ENCODE measurements around the gene SLC6A3. TPM values are rescaled to one million over a fixed set of nuclear protein-coding genes. Genes with fewer than 3 reads are reported as not detected.

Gene SLC6A3
- total and polyA plus RNA-seq, 2 donors (not counting 1 experiment from before 2014, with no cell fraction given), result 0.01 to 0.15 TPM

DNA sequence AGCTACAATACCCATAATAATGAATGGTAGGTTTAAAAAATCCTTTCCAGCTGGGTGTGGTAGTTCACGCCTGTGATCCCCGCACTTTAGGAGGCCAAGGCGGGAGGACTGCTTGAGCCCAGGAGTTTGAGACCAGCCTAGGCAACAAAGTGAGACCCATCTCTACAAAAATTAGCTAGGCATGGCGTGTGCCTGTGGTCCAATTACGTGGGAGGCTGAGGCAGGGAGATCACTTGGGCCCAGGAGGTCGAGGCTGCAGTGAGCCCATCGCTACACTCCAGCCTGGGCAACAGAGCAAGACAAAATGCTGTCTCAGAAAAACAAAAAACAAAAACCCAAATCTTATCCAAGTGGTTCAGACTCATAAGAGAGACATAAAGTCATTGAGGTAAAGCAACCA is 33.8 kb upstream of the SLC6A3 start:
- ChIA-PET POLR2A (interaction anchor here (0.9 to 1.2 kb wide), 2 partner anchors 54 to 58 kb away, joined by 3 read pairs; no protein-coding TSS in a partner anchor), CTCF (interaction anchor here (0.8 to 9.1 kb wide), 15 partner anchors 9 to 174 kb away, joined by 3 to 81 read pairs (median 4); no protein-coding TSS in a partner anchor)
- no peak overlapping the region for H2AFZ ChIP-seq (ENCODE audit: insufficient read depth, low read depth, low read length, poor library complexity, severe bottlenecking)
- WGBS (ENCODE audit: insufficient coverage), result 90% methylated on average over 3 of the region's 7 CpGs
- Mint-ChIP-seq H3K27ac (peak overlapping the region; percentile 94), H3K4me3 (no peak overlapping the region), H3K4me1 (peaks cover 47% of the 10 kb centered on the region), H3K27me3 (no peaks in the 10 kb centered on the region), H3K9me3 (ENCODE audit: insufficient read depth) (no peaks in the 10 kb centered on the region)
- intact Hi-C loops (cut with micrococcal nuclease), result loop anchor here (1.0 kb wide), 5 partner anchors 24 to 162 kb away; no protein-coding TSS in a partner anchor
- DNase-seq (peak; percentile 11), ATAC-seq (ENCODE audit: low read depth) (no peak)
- no peaks in the 10 kb centered on the region for H3K27me3 ChIP-seq (replicated peaks in 1 of 4; ENCODE audit: control extremely low read depth in 1 of 4, control insufficient read depth in 3 of 4, insufficient read depth in 4 of 4, low read length in 3 of 4)
- peak overlapping the region in 1 of 2 donors; percentile 84 for H3K27ac ChIP-seq (ENCODE audit: low read length in 2 of 2)
- H4K20me1 ChIP-seq (ENCODE audit: control insufficient read depth, insufficient read depth, low read length, poor library complexity, severe bottlenecking), result no peaks in the 10 kb centered on the region
- no peaks in the 10 kb centered on the region for H3K9me3 ChIP-seq (ENCODE audit: control extremely low read depth in 1 of 3, control insufficient read depth in 2 of 3, insufficient read depth in 1 of 3, low read length in 2 of 3)
- H3K4me3 ChIP-seq (ENCODE audit: control extremely low read depth in 1 of 5, extremely low read depth in 1 of 5, insufficient read depth in 1 of 5, low read depth in 2 of 5, low read length in 4 of 5), result no peak overlapping the region
- TF ChIP-seq, protein P1, sequence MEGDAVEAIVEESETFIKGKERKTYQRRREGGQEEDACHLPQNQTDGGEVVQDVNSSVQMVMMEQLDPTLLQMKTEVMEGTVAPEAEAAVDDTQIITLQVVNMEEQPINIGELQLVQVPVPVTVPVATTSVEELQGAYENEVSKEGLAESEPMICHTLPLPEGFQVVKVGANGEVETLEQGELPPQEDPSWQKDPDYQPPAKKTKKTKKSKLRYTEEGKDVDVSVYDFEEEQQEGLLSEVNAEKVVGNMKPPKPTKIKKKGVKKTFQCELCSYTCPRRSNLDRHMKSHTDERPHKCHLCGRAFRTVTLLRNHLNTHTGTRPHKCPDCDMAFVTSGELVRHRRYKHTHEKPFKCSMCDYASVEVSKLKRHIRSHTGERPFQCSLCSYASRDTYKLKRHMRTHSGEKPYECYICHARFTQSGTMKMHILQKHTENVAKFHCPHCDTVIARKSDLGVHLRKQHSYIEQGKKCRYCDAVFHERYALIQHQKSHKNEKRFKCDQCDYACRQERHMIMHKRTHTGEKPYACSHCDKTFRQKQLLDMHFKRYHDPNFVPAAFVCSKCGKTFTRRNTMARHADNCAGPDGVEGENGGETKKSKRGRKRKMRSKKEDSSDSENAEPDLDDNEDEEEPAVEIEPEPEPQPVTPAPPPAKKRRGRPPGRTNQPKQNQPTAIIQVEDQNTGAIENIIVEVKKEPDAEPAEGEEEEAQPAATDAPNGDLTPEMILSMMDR (IDR thresholded peaks at IDR 0.05), result no peak
- TF ChIP-seq EZH2 (IDR thresholded peaks at IDR 0.05; ENCODE audit: borderline replicate concordance, insufficient read depth, low read depth, low read length, poor library complexity, severe bottlenecking), result no peak
- H3K4me2 ChIP-seq (replicated peaks; ENCODE audit: low read depth, low read length, poor library complexity, severe bottlenecking), result no peak overlapping the region
- H3K36me3 ChIP-seq (replicated peaks in 1 of 2; ENCODE audit: control extremely low read depth in 1 of 2, control insufficient read depth in 1 of 2, extremely low read depth in 1 of 2, insufficient read depth in 2 of 2, low read length in 1 of 2), result peaks cover 2 to 72% of the 10 kb centered on the region in 2 experiments
- peaks cover 42 to 48% of the 10 kb centered on the region in 2 donors for H3K4me1 ChIP-seq (ENCODE audit: control insufficient read depth in 2 of 2, insufficient read depth in 2 of 2, low read length in 2 of 2)
- peaks cover 68% of the 10 kb centered on the region for H3K79me2 ChIP-seq (ENCODE audit: control insufficient read depth, insufficient read depth, low read length)
- H3K9ac ChIP-seq (ENCODE audit: low read length), result no peak overlapping the region

DNA sequence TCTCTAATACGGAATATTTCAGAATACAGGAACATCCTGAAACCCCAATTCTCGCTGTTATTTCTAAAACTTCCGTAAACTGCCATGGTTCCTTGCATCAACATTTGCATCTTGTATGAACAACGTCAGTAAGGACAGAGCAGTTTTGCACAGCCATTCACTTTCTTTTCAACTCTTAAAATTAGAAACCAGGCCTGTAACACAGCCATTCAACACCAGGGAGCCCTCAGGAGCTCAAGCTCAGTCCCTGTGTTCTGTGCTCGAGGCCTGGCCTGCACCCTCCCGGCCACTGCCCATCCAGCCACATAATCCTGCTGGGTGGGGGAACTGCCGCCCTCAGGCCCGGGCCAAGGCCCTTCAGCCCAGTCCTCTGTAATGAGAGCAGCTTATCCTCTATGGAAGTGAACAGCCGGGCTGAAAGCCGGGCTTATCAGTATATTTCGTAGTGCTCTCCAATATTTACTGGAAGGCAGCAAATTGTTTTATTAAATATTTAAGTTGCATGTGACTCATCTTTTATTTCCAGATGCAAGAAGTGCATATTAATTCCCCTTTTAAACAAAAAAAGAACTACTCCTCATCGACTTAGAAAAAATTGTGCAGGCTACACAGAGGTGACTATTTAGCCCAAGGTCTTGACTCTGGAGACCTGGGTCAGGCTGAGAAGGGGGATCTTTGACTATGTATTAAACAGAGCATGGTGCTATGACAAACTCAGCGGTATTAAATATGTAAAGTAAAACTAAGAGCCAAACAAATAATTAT is 33.2 kb upstream of the SLC6A3 start:
- DNase-seq, result peak; percentile 12
- Histone ChIP-seq H3K27me3 (replicated peaks in 1 of 4; ENCODE audit: control extremely low read depth in 1 of 4, control insufficient read depth in 3 of 4, insufficient read depth in 4 of 4, low read length in 3 of 4) (no peaks in the 10 kb centered on the region), H3K4me1 (ENCODE audit: control insufficient read depth in 2 of 2, insufficient read depth in 2 of 2, low read length in 2 of 2) (peaks cover 37 to 42% of the 10 kb centered on the region in 2 donors), H2AFZ (ENCODE audit: insufficient read depth, low read depth, low read length, poor library complexity, severe bottlenecking) (no peak overlapping the region), H3K4me3 (ENCODE audit: control extremely low read depth in 1 of 5, extremely low read depth in 1 of 5, insufficient read depth in 1 of 5, low read depth in 2 of 5, low read length in 4 of 5) (no peak overlapping the region), H4K20me1 (ENCODE audit: control insufficient read depth, insufficient read depth, low read length, poor library complexity, severe bottlenecking) (no peaks in the 10 kb centered on the region), H3K79me2 (ENCODE audit: control insufficient read depth, insufficient read depth, low read length) (peaks cover 61% of the 10 kb centered on the region), H3K27ac (ENCODE audit: low read length in 2 of 2) (peak overlapping the region in 1 of 2 donors; percentile 2), H3K9me3 (ENCODE audit: control extremely low read depth in 1 of 3, control insufficient read depth in 2 of 3, insufficient read depth in 1 of 3, low read length in 2 of 3) (no peaks in the 10 kb centered on the region), H3K36me3 (replicated peaks in 1 of 2; ENCODE audit: control extremely low read depth in 1 of 2, control insufficient read depth in 1 of 2, extremely low read depth in 1 of 2, insufficient read depth in 2 of 2, low read length in 1 of 2) (peaks cover 2 to 75% of the 10 kb centered on the region in 2 experiments), H3K4me2 (replicated peaks; ENCODE audit: low read depth, low read length, poor library complexity, severe bottlenecking) (no peak overlapping the region), H3K9ac (ENCODE audit: low read length) (no peak overlapping the region)
- TF ChIP-seq EZH2 (IDR thresholded peaks at IDR 0.05; ENCODE audit: borderline replicate concordance, insufficient read depth, low read depth, low read length, poor library complexity, severe bottlenecking), result no peak
- TF ChIP-seq, protein P1 (IDR thresholded peaks at IDR 0.05), result no peak
- ATAC-seq (ENCODE audit: low read depth), result no peak
- CTCF ChIA-PET, result interaction anchor here (0.8 to 9.1 kb wide), 10 partner anchors 8 to 175 kb away, joined by 3 to 81 read pairs (median 4); no protein-coding TSS in a partner anchor
- Mint-ChIP-seq H3K4me3 (no peak overlapping the region), H3K4me1 (peaks cover 43% of the 10 kb centered on the region), H3K27ac (peak overlapping the region; percentile 15), H3K27me3 (no peaks in the 10 kb centered on the region), H3K9me3 (ENCODE audit: insufficient read depth) (no peaks in the 10 kb centered on the region)
- POLR2A ChIA-PET, result no interaction called here
- WGBS (ENCODE audit: insufficient coverage), result 97% methylated on average over 7 of the region's 13 CpGs
- intact Hi-C loops (cut with micrococcal nuclease), result loop anchor here (1.0 kb wide), 5 partner anchors 25 to 163 kb away; no protein-coding TSS in a partner anchor

Measured in B cell (primary cell).